ENCODE results near the gene EIF2D.

Gene EIF2D

GRCh38 chr1:206557636-206558473 is 54.4 kb downstream of the EIF2D start:
- DNase-seq (ENCODE audit: extremely low read depth, low read depth): no peak
- no peak for TF ChIP-seq CTCF (IDR thresholded peaks at IDR 0.05; ENCODE audit: low read depth, low read length)

GRCh38 chr1:206556750-206557635 is 55.3 kb downstream of the EIF2D start:
- no peak for TF ChIP-seq CTCF (IDR thresholded peaks at IDR 0.05; ENCODE audit: low read depth, low read length)
- DNase-seq (ENCODE audit: extremely low read depth, low read depth): no peak

GRCh38 chr1:206556047-206556749 is 56.1 kb downstream of the EIF2D start:
- TF ChIP-seq CTCF (IDR thresholded peaks at IDR 0.05; ENCODE audit: low read depth, low read length): no peak
- DNase-seq (ENCODE audit: extremely low read depth, low read depth): no peak

- no peak for TF ChIP-seq CTCF (IDR thresholded peaks at IDR 0.05; ENCODE audit: low read depth, low read length)
- no peak for DNase-seq (ENCODE audit: extremely low read depth, low read depth)
These were observed 56.8 kb downstream of the EIF2D start for GRCh38 chr1:206555473-206555935.

GRCh38 chr1:206554701-206555472 is 57.4 kb downstream of the EIF2D start:
- no peak for DNase-seq (ENCODE audit: extremely low read depth, low read depth)
- TF ChIP-seq CTCF (IDR thresholded peaks at IDR 0.05; ENCODE audit: low read depth, low read length): no peak

GRCh38 chr1:206554211-206554610 is 58.1 kb downstream of the EIF2D start:
- no peak for DNase-seq (ENCODE audit: extremely low read depth, low read depth)
- no peak for TF ChIP-seq CTCF (IDR thresholded peaks at IDR 0.05; ENCODE audit: low read depth, low read length)

Measured in AG09319 (cell line).